ENCODE measurements around the gene YIF1B.
A peak's percentile ranks its signal among the peaks of the same experiment; 100 is the strongest.

The YIF1B gene

GRCh38 chr19:38326591-38326990 is 10.8 kb upstream of the YIF1B start:
- CTCF ChIA-PET = interaction anchor here (1.0 to 1.6 kb wide), 3 partner anchors 8 to 82 kb away, joined by 3 to 4 read pairs (median 3); partner anchors contain the start of gene CATSPERG
- POLR2A ChIA-PET = no interaction called here
- TF ChIP-seq CTCF (IDR thresholded peaks at IDR 0.05; ENCODE audit: insufficient read depth, low read length, missing control alignments) = no peak
- no peak overlapping the region for H3K4me3 ChIP-seq (ENCODE audit: low read depth, low read length)
- DNase-seq (ENCODE audit: low read depth, low spot score) = no peak

GRCh38 chr19:38324431-38324830 is 8.7 kb upstream of the YIF1B start:
- H3K4me3 ChIP-seq (ENCODE audit: low read depth, low read length) = no peak overlapping the region
- CTCF ChIA-PET = interaction anchor here (1.2 kb wide), 1 partner anchor 80 kb away, joined by 3 read pairs; no protein-coding TSS in a partner anchor
- DNase-seq (ENCODE audit: low read depth, low spot score) = no peak
- TF ChIP-seq CTCF (IDR thresholded peaks at IDR 0.05; ENCODE audit: insufficient read depth, low read length, missing control alignments) = no peak
- POLR2A ChIA-PET = no interaction called here

GRCh38 chr19:38323291-38323690 is 7.5 kb upstream of the YIF1B start:
- ChIA-PET CTCF (no interaction called here), POLR2A (no interaction called here)
- no peak for DNase-seq (ENCODE audit: low read depth, low spot score)
- H3K4me3 ChIP-seq (ENCODE audit: low read depth, low read length) = no peak overlapping the region
- TF ChIP-seq CTCF (IDR thresholded peaks at IDR 0.05; ENCODE audit: insufficient read depth, low read length, missing control alignments) = no peak

GRCh38 chr19:38321646-38322196 is 6.0 kb upstream of the YIF1B start:
- ChIA-PET POLR2A (no interaction called here), CTCF (interaction anchor here (1.5 to 5.0 kb wide), 4 partner anchors 10 to 423 kb away, joined by 5 to 19 read pairs (median 10); partner anchors contain the start of gene CATSPERG)
- H3K4me3 ChIP-seq (ENCODE audit: low read depth, low read length) = no peak overlapping the region
- no peak for TF ChIP-seq CTCF (IDR thresholded peaks at IDR 0.05; ENCODE audit: insufficient read depth, low read length, missing control alignments)
- DNase-seq (ENCODE audit: low read depth, low spot score) = no peak

GRCh38 chr19:38320969-38321339 is 5.2 kb upstream of the YIF1B start:
- no peak for DNase-seq (ENCODE audit: low read depth, low spot score)
- POLR2A ChIA-PET = no interaction called here
- no peak for TF ChIP-seq CTCF (IDR thresholded peaks at IDR 0.05; ENCODE audit: insufficient read depth, low read length, missing control alignments)
- CTCF ChIA-PET = interaction anchor here (0.7 to 5.0 kb wide), 5 partner anchors 8 to 422 kb away, joined by 3 to 19 read pairs (median 5); partner anchors contain the start of gene CATSPERG
- peak overlapping the region; percentile 64; the same call in 1 of the 2 replicates for H3K4me3 ChIP-seq (ENCODE audit: low read depth, low read length)

- CTCF ChIA-PET = interaction anchor here (0.7 to 5.0 kb wide), 6 partner anchors 15 to 87 kb away, joined by 3 to 19 read pairs (median 4); partner anchors contain the start of gene CATSPERG
- peak within 1 kb of the TSS; percentile 64 for H3K4me3 ChIP-seq (ENCODE audit: low read depth, low read length)
- POLR2A ChIA-PET = interaction anchor here (0.5 to 1.6 kb wide), 3 partner anchors 17 to 607 kb away, joined by 3 to 8 read pairs (median 4); no protein-coding TSS in a partner anchor
- no peak for DNase-seq (ENCODE audit: low read depth, low spot score)
- TF ChIP-seq CTCF (IDR thresholded peaks at IDR 0.05; ENCODE audit: insufficient read depth, low read length, missing control alignments) = no peak
Observed at GRCh38 chr19:38319421-38320258, 3.9 kb upstream of the YIF1B start, which contains the start of gene KCNK6. Gene KCNK6 (plus strand): TSS chr19:38319845. CDS start chr19:38319951, 106 bp downstream.
